ENCODE results near the gene GABBR2.
"Not testable (repeated sequence)": the region's sequence is repeated elsewhere in the genome, so short reads cannot be mapped to it uniquely, and the experiment has no call there.

The GABBR2 gene

DNA sequence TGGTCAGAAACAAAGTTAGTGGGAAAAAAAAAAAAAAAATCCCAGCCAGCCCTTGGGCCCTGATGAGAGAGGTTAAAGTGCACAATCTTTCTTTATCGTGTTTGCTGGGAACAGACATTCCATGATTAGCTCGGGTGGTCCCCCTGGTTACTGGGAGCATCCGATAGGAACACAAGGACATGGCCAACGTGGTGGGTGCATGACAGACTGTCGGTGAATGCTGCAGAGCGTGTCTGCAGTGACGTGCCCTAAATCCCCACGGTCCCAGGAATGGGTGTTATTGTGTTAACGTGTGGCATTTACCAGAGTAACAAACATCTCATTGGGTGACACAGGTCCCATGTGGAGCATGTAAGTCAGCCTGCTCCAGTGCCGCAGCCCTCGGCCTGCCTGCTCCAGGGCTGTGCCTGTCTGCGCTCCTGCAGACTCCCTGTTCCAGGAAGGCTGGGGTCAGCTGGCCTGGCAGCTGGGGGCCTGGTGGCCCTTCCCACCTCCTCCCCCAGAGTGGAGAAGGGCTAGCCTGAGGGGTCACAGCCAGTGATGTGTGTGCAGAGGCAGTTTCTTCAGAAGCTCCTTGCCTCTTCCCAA is 419.0 kb downstream of the GABBR2 start:
- TF ChIP-seq, protein P1, sequence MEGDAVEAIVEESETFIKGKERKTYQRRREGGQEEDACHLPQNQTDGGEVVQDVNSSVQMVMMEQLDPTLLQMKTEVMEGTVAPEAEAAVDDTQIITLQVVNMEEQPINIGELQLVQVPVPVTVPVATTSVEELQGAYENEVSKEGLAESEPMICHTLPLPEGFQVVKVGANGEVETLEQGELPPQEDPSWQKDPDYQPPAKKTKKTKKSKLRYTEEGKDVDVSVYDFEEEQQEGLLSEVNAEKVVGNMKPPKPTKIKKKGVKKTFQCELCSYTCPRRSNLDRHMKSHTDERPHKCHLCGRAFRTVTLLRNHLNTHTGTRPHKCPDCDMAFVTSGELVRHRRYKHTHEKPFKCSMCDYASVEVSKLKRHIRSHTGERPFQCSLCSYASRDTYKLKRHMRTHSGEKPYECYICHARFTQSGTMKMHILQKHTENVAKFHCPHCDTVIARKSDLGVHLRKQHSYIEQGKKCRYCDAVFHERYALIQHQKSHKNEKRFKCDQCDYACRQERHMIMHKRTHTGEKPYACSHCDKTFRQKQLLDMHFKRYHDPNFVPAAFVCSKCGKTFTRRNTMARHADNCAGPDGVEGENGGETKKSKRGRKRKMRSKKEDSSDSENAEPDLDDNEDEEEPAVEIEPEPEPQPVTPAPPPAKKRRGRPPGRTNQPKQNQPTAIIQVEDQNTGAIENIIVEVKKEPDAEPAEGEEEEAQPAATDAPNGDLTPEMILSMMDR (IDR thresholded peaks at IDR 0.05; ENCODE audit: borderline replicate concordance, insufficient read depth, low read depth, low read length) = no peak

DNA sequence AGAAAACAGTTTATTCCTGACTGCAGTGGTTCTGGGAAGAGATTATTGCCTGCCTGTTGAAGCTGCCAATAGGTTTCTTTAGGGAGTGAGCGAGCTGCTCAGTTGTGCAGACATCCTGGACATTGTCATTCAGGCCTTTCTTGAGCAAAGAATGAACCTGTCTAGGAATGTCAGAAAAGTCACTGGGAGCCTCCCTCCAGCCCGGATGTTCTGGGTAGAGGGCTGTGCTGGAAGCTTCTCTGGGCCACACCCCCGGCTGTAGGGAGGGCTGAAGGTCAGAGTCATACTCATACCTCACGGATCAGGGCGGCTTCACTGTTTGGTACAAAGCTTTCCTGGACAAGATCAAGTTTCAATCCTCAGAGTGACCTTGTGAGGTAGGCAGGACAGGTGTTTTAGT is 419.9 kb downstream of the GABBR2 start:
- TF ChIP-seq, protein P1 (IDR thresholded peaks at IDR 0.05; ENCODE audit: borderline replicate concordance, insufficient read depth, low read depth, low read length) = no peak

More for the DNA sequence above, 419.0 kb downstream of the GABBR2 start:
- H3K4me3 ChIP-seq (ENCODE audit: low read depth, low read length) = no peak overlapping the region

DNA sequence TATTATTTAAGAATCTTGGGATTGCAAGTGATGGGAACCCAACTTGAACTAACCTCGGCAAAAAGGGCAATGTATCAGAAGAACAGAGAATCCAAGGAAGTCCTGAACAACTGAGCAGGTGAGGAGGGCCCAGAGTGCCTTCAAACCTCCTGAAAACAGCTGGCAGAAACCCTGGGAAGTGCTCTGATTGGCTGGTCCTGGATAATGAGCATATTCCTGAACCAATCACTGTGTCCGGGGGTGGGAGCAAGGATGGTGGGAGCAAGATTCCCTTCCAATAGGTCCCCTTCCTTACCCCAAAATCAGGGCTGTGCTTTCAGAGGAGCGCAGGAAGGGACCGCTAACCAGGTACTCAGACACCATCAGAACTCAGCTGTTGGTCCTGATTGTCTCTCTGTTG is 421.4 kb downstream of the GABBR2 start:
- TF ChIP-seq, protein P1 (IDR thresholded peaks at IDR 0.05; ENCODE audit: borderline replicate concordance, insufficient read depth, low read depth, low read length) = no peak
- no peak overlapping the region for H3K4me3 ChIP-seq (ENCODE audit: low read depth, low read length)

More for the DNA sequence above, 419.9 kb downstream of the GABBR2 start:
- H3K4me3 ChIP-seq (ENCODE audit: low read depth, low read length) = no peak overlapping the region

DNA sequence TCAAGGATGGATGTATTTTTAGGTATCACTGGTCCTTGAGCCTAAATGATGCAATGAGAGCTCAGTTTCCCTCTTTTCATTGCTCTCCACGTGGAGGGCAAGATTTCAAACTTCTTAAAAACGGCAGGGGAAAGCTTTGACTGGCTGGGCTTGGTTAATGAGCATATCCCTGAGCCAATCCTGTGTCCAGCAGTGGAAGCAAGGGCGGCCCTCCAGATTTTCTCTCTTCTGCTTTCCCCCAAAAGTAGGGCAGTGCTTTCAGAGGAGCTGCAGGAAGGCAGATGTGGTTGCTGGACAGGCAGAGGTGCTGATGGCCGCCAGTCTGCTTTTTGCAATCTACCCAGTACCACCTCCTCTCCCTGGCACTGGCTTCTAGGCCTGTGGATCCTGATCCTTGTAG is 423.3 kb downstream of the GABBR2 start:
- TF ChIP-seq, protein P1 (IDR thresholded peaks at IDR 0.05; ENCODE audit: borderline replicate concordance, insufficient read depth, low read depth, low read length) = no peak
- H3K4me3 ChIP-seq (ENCODE audit: low read depth, low read length) = no peak overlapping the region

DNA sequence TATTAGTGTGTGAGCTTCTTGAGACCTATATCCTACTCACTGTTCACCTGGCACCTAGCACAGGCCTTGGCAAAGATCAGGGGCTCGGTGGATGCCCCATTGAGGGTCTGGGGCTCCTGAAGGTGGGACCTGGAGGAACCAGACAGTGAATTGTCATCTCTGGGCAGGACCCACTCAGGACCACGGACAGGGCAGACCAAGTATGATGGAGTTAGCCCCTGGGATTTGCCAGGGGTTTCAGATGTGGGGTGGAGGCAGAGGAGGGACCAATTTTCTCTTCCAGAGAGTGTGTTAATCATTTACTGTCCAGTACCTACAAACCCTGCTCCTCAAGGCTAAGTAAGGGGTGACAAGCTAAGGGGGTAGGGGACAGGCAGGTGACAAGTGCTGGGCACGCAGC is 424.0 kb downstream of the GABBR2 start:
- H3K4me3 ChIP-seq (ENCODE audit: low read depth, low read length) = no peak overlapping the region
- TF ChIP-seq, protein P1 (IDR thresholded peaks at IDR 0.05; ENCODE audit: borderline replicate concordance, insufficient read depth, low read depth, low read length) = no peak

DNA sequence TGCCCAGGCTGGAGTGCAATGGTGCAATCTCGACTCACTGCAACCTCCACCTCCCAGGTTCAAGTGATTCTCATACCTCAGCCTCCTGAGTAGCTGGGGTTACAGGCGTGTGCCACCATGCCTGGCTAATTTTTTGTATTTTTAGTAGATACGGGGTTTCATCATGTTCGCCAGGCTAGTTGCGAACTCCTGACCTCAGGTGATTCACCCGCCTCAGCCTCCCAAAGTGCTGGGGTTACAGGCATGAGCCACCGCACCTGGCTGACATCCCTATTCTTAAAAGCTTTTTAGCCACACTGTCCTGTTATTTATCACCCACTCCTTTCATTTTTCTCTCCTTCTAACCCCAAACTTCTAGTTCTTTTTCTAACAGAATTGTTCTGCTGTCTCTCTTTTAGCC is 425.6 kb downstream of the GABBR2 start:
- H3K4me3 ChIP-seq (ENCODE audit: low read depth, low read length) = not testable (repeated sequence)

DNA sequence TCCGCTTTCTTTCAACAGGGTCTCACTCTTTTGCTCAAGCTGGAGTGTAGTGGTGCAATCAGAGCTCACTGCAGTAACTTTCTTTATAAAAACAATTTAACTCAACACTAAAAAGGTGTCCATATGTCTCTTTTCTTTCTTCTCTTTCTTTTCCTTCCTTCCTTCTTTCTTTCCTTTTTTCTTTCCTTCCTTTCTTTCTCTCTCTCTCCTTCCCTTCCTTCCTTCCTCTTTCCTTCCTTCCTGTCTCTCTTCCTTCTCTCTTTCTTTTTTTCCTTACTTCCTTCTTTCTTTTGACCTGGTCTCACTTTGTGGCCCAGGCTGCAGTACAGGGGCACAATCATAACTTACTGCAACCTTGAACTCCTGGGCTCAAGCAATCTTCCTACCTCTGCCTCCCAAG is 427.5 kb downstream of the GABBR2 start:
- TF ChIP-seq, protein P1 (IDR thresholded peaks at IDR 0.05; ENCODE audit: borderline replicate concordance, insufficient read depth, low read depth, low read length) = no peak
- no peak overlapping the region for H3K4me3 ChIP-seq (ENCODE audit: low read depth, low read length)

DNA sequence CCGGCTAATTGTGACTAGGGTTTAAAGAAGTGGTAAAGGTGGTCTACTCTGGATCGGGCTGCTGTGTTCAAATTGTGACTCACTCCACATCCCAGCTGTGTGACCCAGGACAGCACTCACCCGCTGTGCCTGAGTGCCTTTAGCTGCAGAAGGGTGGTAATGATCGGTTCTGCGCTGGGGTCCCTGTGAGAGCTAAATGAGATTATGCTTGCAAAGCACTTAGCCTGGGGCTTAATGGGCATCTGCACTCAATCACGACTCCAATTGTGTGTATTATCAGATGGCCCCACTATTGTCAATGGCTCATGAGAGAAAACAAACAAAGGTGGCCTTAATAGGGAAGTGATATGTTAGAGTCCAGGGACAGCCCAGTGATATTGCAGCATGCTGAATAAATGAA is 428.2 kb downstream of the GABBR2 start:
- H3K4me3 ChIP-seq (ENCODE audit: low read depth, low read length) = no peak overlapping the region

More for the DNA sequence above, 428.2 kb downstream of the GABBR2 start:
- TF ChIP-seq, protein P1 (IDR thresholded peaks at IDR 0.05; ENCODE audit: borderline replicate concordance, insufficient read depth, low read depth, low read length) = no peak

All from GM12875 (cell line).